ENCODE results near the gene LBP. TPM values are rescaled to one million over a fixed set of nuclear protein-coding genes. Genes with fewer than 3 reads are reported as not detected.

Gene LBP
- total RNA-seq, 2 donors from 2014 or later: 2.3 TPM; not detected in 1

- H3K4me3 ChIP-seq: no peak overlapping the region
- no peaks in the 10 kb centered on the region for H3K36me3 ChIP-seq
- H3K27me3 ChIP-seq: no peaks in the 10 kb centered on the region
- H3K4me1 ChIP-seq: no peaks in the 10 kb centered on the region
- H3K9me3 ChIP-seq: no peaks in the 10 kb centered on the region
- no peak for DNase-seq (ENCODE audit: low spot score)
- H3K27ac ChIP-seq: no peak overlapping the region
- TF ChIP-seq, protein P1, sequence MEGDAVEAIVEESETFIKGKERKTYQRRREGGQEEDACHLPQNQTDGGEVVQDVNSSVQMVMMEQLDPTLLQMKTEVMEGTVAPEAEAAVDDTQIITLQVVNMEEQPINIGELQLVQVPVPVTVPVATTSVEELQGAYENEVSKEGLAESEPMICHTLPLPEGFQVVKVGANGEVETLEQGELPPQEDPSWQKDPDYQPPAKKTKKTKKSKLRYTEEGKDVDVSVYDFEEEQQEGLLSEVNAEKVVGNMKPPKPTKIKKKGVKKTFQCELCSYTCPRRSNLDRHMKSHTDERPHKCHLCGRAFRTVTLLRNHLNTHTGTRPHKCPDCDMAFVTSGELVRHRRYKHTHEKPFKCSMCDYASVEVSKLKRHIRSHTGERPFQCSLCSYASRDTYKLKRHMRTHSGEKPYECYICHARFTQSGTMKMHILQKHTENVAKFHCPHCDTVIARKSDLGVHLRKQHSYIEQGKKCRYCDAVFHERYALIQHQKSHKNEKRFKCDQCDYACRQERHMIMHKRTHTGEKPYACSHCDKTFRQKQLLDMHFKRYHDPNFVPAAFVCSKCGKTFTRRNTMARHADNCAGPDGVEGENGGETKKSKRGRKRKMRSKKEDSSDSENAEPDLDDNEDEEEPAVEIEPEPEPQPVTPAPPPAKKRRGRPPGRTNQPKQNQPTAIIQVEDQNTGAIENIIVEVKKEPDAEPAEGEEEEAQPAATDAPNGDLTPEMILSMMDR (IDR thresholded peaks at IDR 0.05): no peak
These were observed 2.1 kb upstream of the LBP start for GRCh38 chr20:38344107-38344701.

GRCh38 chr20:38345643-38346042 lies 639 bp upstream of the LBP start:
- no peak for DNase-seq (ENCODE audit: low spot score)
- H3K27ac ChIP-seq: no peak overlapping the region
- no peaks in the 10 kb centered on the region for H3K9me3 ChIP-seq
- TF ChIP-seq, protein P1 (IDR thresholded peaks at IDR 0.05): no peak
- H3K4me1 ChIP-seq: no peaks in the 10 kb centered on the region
- no peaks in the 10 kb centered on the region for H3K36me3 ChIP-seq
- no peak overlapping the region for H3K4me3 ChIP-seq
- no peaks in the 10 kb centered on the region for H3K27me3 ChIP-seq

GRCh38 chr20:38346741-38347140 lies 459 bp downstream of the LBP start:
- no peaks in the 10 kb centered on the region for H3K9me3 ChIP-seq
- TF ChIP-seq, protein P1 (IDR thresholded peaks at IDR 0.05): no peak
- DNase-seq (ENCODE audit: low spot score): no peak
- H3K27me3 ChIP-seq: no peaks in the 10 kb centered on the region
- H3K4me3 ChIP-seq: no peak overlapping the region
- H3K36me3 ChIP-seq: no peaks in the 10 kb centered on the region
- no peak overlapping the region for H3K27ac ChIP-seq
- no peaks in the 10 kb centered on the region for H3K4me1 ChIP-seq

- H3K27me3 ChIP-seq: no peaks in the 10 kb centered on the region
- TF ChIP-seq, protein P1 (IDR thresholded peaks at IDR 0.05): no peak
- DNase-seq (ENCODE audit: low spot score): no peak
- no peaks in the 10 kb centered on the region for H3K9me3 ChIP-seq
- H3K4me3 ChIP-seq: no peak overlapping the region
- H3K4me1 ChIP-seq: no peaks in the 10 kb centered on the region
- H3K36me3 ChIP-seq: no peaks in the 10 kb centered on the region
- no peak overlapping the region for H3K27ac ChIP-seq
These were observed 3.6 kb downstream of the LBP start for GRCh38 chr20:38349856-38350255.

DNA sequence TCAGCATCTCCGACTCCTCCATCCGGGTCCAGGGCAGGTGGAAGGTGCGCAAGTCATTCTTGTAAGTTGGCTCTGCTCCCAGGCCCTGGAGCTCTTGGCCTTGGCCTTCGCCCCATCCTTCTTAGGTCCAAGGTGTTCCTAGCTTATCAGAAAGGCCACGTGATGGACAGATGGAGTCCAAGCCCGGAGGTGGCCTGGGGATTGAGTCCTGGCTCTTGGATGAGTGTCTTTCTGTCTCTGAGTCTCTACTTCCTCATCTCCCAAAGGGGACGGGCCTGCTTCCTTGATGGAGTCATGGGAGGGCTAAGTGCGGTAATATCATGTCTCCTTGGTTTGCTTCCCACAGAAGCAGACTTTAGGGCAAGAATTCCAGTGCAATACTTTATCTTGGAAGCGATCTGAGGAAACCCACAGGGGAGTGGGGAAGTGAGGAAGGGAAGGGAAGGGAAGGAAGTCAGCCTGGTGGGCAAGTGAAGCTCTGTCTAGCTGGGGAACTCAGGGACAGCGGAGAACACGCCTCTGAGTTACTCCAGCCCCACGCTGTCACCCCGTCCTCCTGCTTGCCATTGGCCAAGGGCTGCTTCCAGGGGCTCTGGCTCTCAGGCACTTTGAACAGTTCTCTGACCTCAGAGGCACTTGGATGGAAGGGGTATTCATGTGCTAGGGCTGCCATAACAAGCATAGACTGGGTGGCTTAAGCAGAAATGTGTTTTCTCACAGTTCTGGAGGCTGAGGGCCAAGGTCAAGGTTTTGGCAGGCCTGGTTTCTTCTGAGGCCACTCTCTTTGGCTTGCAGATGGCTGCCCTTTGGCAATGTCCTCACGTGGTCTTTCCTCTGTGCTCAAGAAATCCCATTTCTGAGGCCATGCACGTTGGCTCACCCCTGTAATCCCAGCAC lies 4.8 kb downstream of the LBP start:
- peak; percentile 81 for DNase-seq (ENCODE audit: low spot score)
- no peaks in the 10 kb centered on the region for H3K4me1 ChIP-seq
- TF ChIP-seq, protein P1 (IDR thresholded peaks at IDR 0.05): no peak
- no peaks in the 10 kb centered on the region for H3K9me3 ChIP-seq
- no peak overlapping the region for H3K4me3 ChIP-seq
- H3K27ac ChIP-seq: no peak overlapping the region
- no peaks in the 10 kb centered on the region for H3K36me3 ChIP-seq
- no peaks in the 10 kb centered on the region for H3K27me3 ChIP-seq
